Upper lobe of left lung (tissue), 4 donors: ENCODE data around the gene FOXA3.

Experiments used
- EP300 ChIP-seq, 4 donors: sonication (generic); formaldehyde crosslinking; IDR thresholded peaks; one replicate each; pipeline ENCODE4 v1.5.1; 2017; ENCODE audit warnings: antibody characterized with exemption in 4 of 4, control low read depth in 2 of 4
- POLR2A ChIP-seq, 4 donors: fragments of 450-650 bp; IDR thresholded peaks; one replicate each; pipeline ENCODE4 v1.5.1; 2016 to 2017; ENCODE audit warnings: antibody characterized with exemption in 4 of 4, mild to moderate bottlenecking in 2 of 4
- POLR2AphosphoS5 ChIP-seq, 2 donors: sonication (generic); formaldehyde crosslinking; IDR thresholded peaks; one replicate each; pipeline ENCODE4 v1.5.1; 2017; ENCODE audit warnings: antibody characterized with exemption in 2 of 2
- TF ChIP-seq, protein P1 (sequence below), 6 experiments: fragments of 450-650 bp in 4 of 6; fragments of 200-600 bp in 2 of 6; sonication (generic) in 2 of 6; IDR thresholded peaks; one replicate each; pipeline ENCODE4 v1.5.1; 2016 to 2019; ENCODE audit warnings: antibody characterized with exemption in 6 of 6

DNA sequence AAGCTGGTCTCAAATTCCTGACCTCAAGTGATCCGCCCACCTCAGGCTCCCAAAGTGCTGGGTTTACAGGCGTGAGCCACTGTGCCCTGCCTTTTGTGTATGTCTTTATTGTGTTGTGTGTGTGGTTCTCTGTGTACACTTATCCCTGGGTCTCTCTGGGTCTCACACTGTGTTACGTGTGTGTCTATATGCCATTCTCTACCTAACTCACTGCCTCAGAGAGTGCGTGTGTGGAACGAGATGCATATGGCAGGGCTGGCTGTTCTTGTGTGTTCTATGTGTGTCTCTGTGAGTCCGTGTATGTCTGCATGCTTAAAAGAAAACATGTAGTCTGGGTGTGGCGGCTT, 10.5 kb downstream of the FOXA3 start:
- TF ChIP-seq, protein P1, sequence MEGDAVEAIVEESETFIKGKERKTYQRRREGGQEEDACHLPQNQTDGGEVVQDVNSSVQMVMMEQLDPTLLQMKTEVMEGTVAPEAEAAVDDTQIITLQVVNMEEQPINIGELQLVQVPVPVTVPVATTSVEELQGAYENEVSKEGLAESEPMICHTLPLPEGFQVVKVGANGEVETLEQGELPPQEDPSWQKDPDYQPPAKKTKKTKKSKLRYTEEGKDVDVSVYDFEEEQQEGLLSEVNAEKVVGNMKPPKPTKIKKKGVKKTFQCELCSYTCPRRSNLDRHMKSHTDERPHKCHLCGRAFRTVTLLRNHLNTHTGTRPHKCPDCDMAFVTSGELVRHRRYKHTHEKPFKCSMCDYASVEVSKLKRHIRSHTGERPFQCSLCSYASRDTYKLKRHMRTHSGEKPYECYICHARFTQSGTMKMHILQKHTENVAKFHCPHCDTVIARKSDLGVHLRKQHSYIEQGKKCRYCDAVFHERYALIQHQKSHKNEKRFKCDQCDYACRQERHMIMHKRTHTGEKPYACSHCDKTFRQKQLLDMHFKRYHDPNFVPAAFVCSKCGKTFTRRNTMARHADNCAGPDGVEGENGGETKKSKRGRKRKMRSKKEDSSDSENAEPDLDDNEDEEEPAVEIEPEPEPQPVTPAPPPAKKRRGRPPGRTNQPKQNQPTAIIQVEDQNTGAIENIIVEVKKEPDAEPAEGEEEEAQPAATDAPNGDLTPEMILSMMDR (IDR thresholded peaks at IDR 0.05) = no peak
- TF ChIP-seq POLR2A (IDR thresholded peaks at IDR 0.05) (no peak), EP300 (IDR thresholded peaks at IDR 0.05) (no peak), POLR2AphosphoS5 (IDR thresholded peaks at IDR 0.05) (no peak)
